ENCODE measurements around the gene TRAF2.

The TRAF2 gene

GRCh38 chr9:136962163-136962562 lies 75.8 kb downstream of the TRAF2 start:
- no peak for DNase-seq (ENCODE audit: low read depth in 2 of 2)

GRCh38 chr9:136962701-136963248 lies 76.5 kb downstream of the TRAF2 start:
- no peak for DNase-seq (ENCODE audit: low read depth in 2 of 2)

GRCh38 chr9:136963341-136963740 lies 77.0 kb downstream of the TRAF2 start:
- DNase-seq (ENCODE audit: low read depth in 2 of 2) = no peak

- DNase-seq (ENCODE audit: low read depth in 2 of 2) = no peak
Measured at GRCh38 chr9:136963751-136964150, 77.4 kb downstream of the TRAF2 start.

- DNase-seq (ENCODE audit: low read depth in 2 of 2) = no peak
Measured at GRCh38 chr9:136964171-136964689, 77.9 kb downstream of the TRAF2 start.

GRCh38 chr9:136964833-136965422 lies 78.6 kb downstream of the TRAF2 start:
- DNase-seq (ENCODE audit: low read depth in 2 of 2) = no peak

GRCh38 chr9:136965771-136966484 lies 79.6 kb downstream of the TRAF2 start:
- no peak for DNase-seq (ENCODE audit: low read depth in 2 of 2)

- no peak for DNase-seq (ENCODE audit: low read depth in 2 of 2)
Measured at GRCh38 chr9:136968333-136969127, 82.2 kb downstream of the TRAF2 start.

GRCh38 chr9:136969150-136969549 lies 82.8 kb downstream of the TRAF2 start:
- DNase-seq (ENCODE audit: low read depth in 2 of 2) = no peak

- DNase-seq (ENCODE audit: low read depth in 2 of 2) = no peak
Measured at GRCh38 chr9:136969774-136970173, 83.5 kb downstream of the TRAF2 start.

- DNase-seq (ENCODE audit: low read depth in 2 of 2) = no peak
Measured at GRCh38 chr9:136970361-136970760, 84.0 kb downstream of the TRAF2 start.

- DNase-seq (ENCODE audit: low read depth in 2 of 2) = no peak
Measured at GRCh38 chr9:136971746-136972145, 85.4 kb downstream of the TRAF2 start.

GRCh38 chr9:136972335-136972734 lies 86.0 kb downstream of the TRAF2 start:
- no peak for DNase-seq (ENCODE audit: low read depth in 2 of 2)

- no peak for DNase-seq (ENCODE audit: low read depth in 2 of 2)
Measured at GRCh38 chr9:136972743-136973142, 86.4 kb downstream of the TRAF2 start.

GRCh38 chr9:136973618-136974617 lies 87.6 kb downstream of the TRAF2 start:
- no peak for DNase-seq (ENCODE audit: low read depth in 2 of 2)

- no peak for DNase-seq (ENCODE audit: low read depth in 2 of 2)
Measured at GRCh38 chr9:136974817-136975535, 88.7 kb downstream of the TRAF2 start.

- DNase-seq (ENCODE audit: low read depth in 2 of 2) = no peak
Measured at GRCh38 chr9:136975644-136976043, 89.3 kb downstream of the TRAF2 start.

All from activated CD8-positive, alpha-beta memory T cell treated with anti-CD3 and anti-CD28 coated beads for 4 hours (primary cell).